ENCODE data around the gene FOXE3. TPM values are rescaled to one million over a fixed set of nuclear protein-coding genes. Genes with fewer than 3 reads are reported as not detected.

Gene FOXE3
- total and polyA plus RNA-seq, 9 of the 15 experiments (the other 6 are each of a cell fraction or from before 2014, with no cell fraction given), result not detected

GRCh38 chr1:47443530-47444296 is 27.6 kb downstream of the FOXE3 start:
- TF ChIP-seq CBX2 (IDR thresholded peaks at IDR 0.05; ENCODE audit: insufficient read depth, low read length, poor library complexity, severe bottlenecking), result peak; percentile 93
- peak; percentile 55 for TF ChIP-seq CBX8 (IDR thresholded peaks at IDR 0.05; ENCODE audit: borderline replicate concordance, extremely low read depth, low read depth, low read length, poor library complexity, severe bottlenecking)
- no peak for TF ChIP-seq TCFL5 (CRISPR knock-in tag; conservative IDR thresholded peaks at IDR 0.05)
- ATAC-seq (no peak), FAIRE-seq (no peak), DNase-seq (ENCODE audit: extremely low read depth in 1 of 4, low spot score in 3 of 4) (no peak)
- intact Hi-C loops (cut with micrococcal nuclease) (no loop called here), in situ Hi-C loops (cut with MboI) (no loop called here)
- no peaks in the 10 kb centered on the region for H3K9me1 ChIP-seq (ENCODE audit: control insufficient read depth, insufficient read depth, low read length)
- peaks cover 2% of the 10 kb centered on the region; the same call in 1 of the 2 replicates for H4K20me1 ChIP-seq (replicated peaks; ENCODE audit: control insufficient read depth, insufficient read depth, low read length)
- no TSS peak for BruUV-seq (replicated peaks)
- no peak overlapping the region for H2AFZ ChIP-seq (ENCODE audit: low read depth, low read length)
- H3K27ac ChIP-seq (ENCODE audit: extremely low read depth, low read depth, low read length), result no peak overlapping the region
- no peaks in the 10 kb centered on the region for H3K79me2 ChIP-seq (ENCODE audit: control insufficient read depth, insufficient read depth, low read length)
- H3K4me1 ChIP-seq (replicated peaks in 1 of 2; ENCODE audit: control insufficient read depth in 2 of 2, insufficient read depth in 2 of 2, low read length in 2 of 2), result peaks cover 0 to 18% of the 10 kb centered on the region in 2 experiments; a peak in 2 of 5 replicates
- H3K9me3 ChIP-seq (replicated peaks; ENCODE audit: control insufficient read depth, insufficient read depth, low read depth, low read length), result no peaks in the 10 kb centered on the region
- H3K9ac ChIP-seq (ENCODE audit: insufficient read depth in 1 of 2, low read depth in 2 of 2, low read length in 2 of 2), result no peak overlapping the region
- 24% methylated on average over 40 of the region's 45 CpGs for WGBS (ENCODE audit: insufficient coverage, low coverage, missing lambda C conversion rate)
- ChIA-PET CTCF (ENCODE audit: low intra/inter-chr PET ratio) (no interaction called here), POLR2A (no interaction called here)
- peaks cover 67 to 80% of the 10 kb centered on the region in 2 experiments; a peak in 4 of 5 replicates for H3K27me3 ChIP-seq (ENCODE audit: control insufficient read depth in 2 of 2, insufficient read depth in 2 of 2, low read length in 2 of 2)
- H3K4me3 ChIP-seq, result no peak overlapping the region
- no peaks in the 10 kb centered on the region for H3K36me3 ChIP-seq (ENCODE audit: control insufficient read depth, insufficient read depth, low read length)
- no peak overlapping the region for H3K4me2 ChIP-seq (ENCODE audit: insufficient read depth, low read length)

GRCh38 chr1:47444297-47444561 is 28.1 kb downstream of the FOXE3 start:
- no peak overlapping the region for H3K9ac ChIP-seq (ENCODE audit: insufficient read depth in 1 of 2, low read depth in 2 of 2, low read length in 2 of 2)
- peaks cover 6% of the 10 kb centered on the region; the same call in 1 of the 2 replicates for H4K20me1 ChIP-seq (replicated peaks; ENCODE audit: control insufficient read depth, insufficient read depth, low read length)
- H3K27ac ChIP-seq (ENCODE audit: extremely low read depth, low read depth, low read length), result no peak overlapping the region
- in situ Hi-C loops (cut with MboI), result no loop called here
- POLR2A ChIA-PET, result no interaction called here
- H3K79me2 ChIP-seq (ENCODE audit: control insufficient read depth, insufficient read depth, low read length), result no peaks in the 10 kb centered on the region
- FAIRE-seq, result no peak
- BruUV-seq (replicated peaks), result no TSS peak
- no peaks in the 10 kb centered on the region for H3K9me1 ChIP-seq (ENCODE audit: control insufficient read depth, insufficient read depth, low read length)
- peaks cover 0 to 14% of the 10 kb centered on the region in 2 experiments; a peak in 2 of 5 replicates for H3K4me1 ChIP-seq (replicated peaks in 1 of 2; ENCODE audit: control insufficient read depth in 2 of 2, insufficient read depth in 2 of 2, low read length in 2 of 2)
- TF ChIP-seq ZBTB34 (CRISPR knock-in tag; IDR thresholded peaks at IDR 0.05) (no peak), HNRNPLL (IDR thresholded peaks at IDR 0.05; ENCODE audit: low read depth, low read length, poor library complexity, severe bottlenecking) (peak; percentile 9)
- CTCF ChIA-PET (ENCODE audit: low intra/inter-chr PET ratio), result no interaction called here
- intact Hi-C loops (cut with micrococcal nuclease), result no loop called here
- no peak for ATAC-seq
- no peaks in the 10 kb centered on the region for H3K36me3 ChIP-seq (ENCODE audit: control insufficient read depth, insufficient read depth, low read length)
- H3K9me3 ChIP-seq (replicated peaks; ENCODE audit: control insufficient read depth, insufficient read depth, low read depth, low read length), result no peaks in the 10 kb centered on the region
- no peak overlapping the region for H3K4me2 ChIP-seq (ENCODE audit: insufficient read depth, low read length)
- no peak for DNase-seq (ENCODE audit: extremely low read depth in 1 of 4, low spot score in 3 of 4)
- peaks cover 71 to 84% of the 10 kb centered on the region in 2 experiments; a peak in 4 of 5 replicates for H3K27me3 ChIP-seq (ENCODE audit: control insufficient read depth in 2 of 2, insufficient read depth in 2 of 2, low read length in 2 of 2)
- 48% methylated on average over 15 of the region's 15 CpGs for WGBS (ENCODE audit: insufficient coverage, low coverage, missing lambda C conversion rate)
- no peak overlapping the region for H3K4me3 ChIP-seq
- H2AFZ ChIP-seq (ENCODE audit: low read depth, low read length), result no peak overlapping the region

Data from K562 (cell line).